ENCODE data around the gene MAGI2. TPM values are rescaled to one million over a fixed set of nuclear protein-coding genes. Genes with fewer than 3 reads are reported as not detected.

MAGI2 gene
- total RNA-seq, 1 donor from 2014 or later, result 5.4 TPM

DNA sequence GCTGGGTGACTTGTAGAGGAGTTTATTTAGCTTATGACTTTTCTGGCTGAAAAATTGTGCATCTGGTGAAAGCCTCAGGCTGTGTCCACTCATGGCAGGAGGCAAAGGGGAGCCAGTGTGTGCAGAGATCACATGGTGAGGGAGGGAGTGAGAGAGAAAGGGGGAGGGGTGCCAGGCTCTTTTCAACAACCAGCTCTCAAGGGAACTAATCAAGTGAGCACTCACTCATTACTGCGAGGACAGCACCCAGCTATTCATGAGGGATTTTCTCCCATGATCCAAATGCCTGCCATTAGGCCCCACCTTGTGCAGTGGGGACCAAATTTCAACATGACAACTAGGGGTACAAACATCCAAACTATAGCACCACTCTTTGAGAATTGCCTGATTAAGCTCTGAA is 590.2 kb downstream of the MAGI2 start:
- no peak for TF ChIP-seq EZH2 (IDR thresholded peaks at IDR 0.05; ENCODE audit: insufficient read depth, low read length)
- TF ChIP-seq, protein P1, sequence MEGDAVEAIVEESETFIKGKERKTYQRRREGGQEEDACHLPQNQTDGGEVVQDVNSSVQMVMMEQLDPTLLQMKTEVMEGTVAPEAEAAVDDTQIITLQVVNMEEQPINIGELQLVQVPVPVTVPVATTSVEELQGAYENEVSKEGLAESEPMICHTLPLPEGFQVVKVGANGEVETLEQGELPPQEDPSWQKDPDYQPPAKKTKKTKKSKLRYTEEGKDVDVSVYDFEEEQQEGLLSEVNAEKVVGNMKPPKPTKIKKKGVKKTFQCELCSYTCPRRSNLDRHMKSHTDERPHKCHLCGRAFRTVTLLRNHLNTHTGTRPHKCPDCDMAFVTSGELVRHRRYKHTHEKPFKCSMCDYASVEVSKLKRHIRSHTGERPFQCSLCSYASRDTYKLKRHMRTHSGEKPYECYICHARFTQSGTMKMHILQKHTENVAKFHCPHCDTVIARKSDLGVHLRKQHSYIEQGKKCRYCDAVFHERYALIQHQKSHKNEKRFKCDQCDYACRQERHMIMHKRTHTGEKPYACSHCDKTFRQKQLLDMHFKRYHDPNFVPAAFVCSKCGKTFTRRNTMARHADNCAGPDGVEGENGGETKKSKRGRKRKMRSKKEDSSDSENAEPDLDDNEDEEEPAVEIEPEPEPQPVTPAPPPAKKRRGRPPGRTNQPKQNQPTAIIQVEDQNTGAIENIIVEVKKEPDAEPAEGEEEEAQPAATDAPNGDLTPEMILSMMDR (IDR thresholded peaks at IDR 0.05; ENCODE audit: insufficient read depth, low read depth, low read length), result no peak
- Histone ChIP-seq H2AFZ (ENCODE audit: low read depth, low read length) (no peak overlapping the region), H3K36me3 (ENCODE audit: insufficient read depth, low read length) (no peaks in the 10 kb centered on the region), H3K27ac (ENCODE audit: low read depth, low read length) (no peak overlapping the region), H3K4me3 (ENCODE audit: insufficient read depth, low read depth, low read length) (no peak overlapping the region), H3K4me1 (ENCODE audit: insufficient read depth, low read length) (no peaks in the 10 kb centered on the region), H3K9me3 (ENCODE audit: insufficient read depth, low read depth, low read length) (no peaks in the 10 kb centered on the region), H3K9ac (ENCODE audit: low read length) (no peak overlapping the region), H3K4me2 (ENCODE audit: low read length) (no peak overlapping the region), H3K79me2 (ENCODE audit: insufficient read depth, low read length) (no peaks in the 10 kb centered on the region), H4K20me1 (ENCODE audit: insufficient read depth, low read length) (no peaks in the 10 kb centered on the region), H3K27me3 (ENCODE audit: insufficient read depth, low read length) (no peaks in the 10 kb centered on the region)
- no peak for FAIRE-seq
- Mint-ChIP-seq H3K27me3 (ENCODE audit: low read depth, unreplicated experiment) (no peaks in the 10 kb centered on the region), H3K9me3 (ENCODE audit: unreplicated experiment) (no peaks in the 10 kb centered on the region), H3K4me3 (ENCODE audit: unreplicated experiment) (no peak overlapping the region), H3K36me3 (ENCODE audit: low read depth, unreplicated experiment) (no peaks in the 10 kb centered on the region), H3K27ac (ENCODE audit: unreplicated experiment) (no peak overlapping the region), H3K4me1 (ENCODE audit: low read depth, unreplicated experiment) (peaks cover 2% of the 10 kb centered on the region)
- no peak for DNase-seq (ENCODE audit: low read depth)

DNA sequence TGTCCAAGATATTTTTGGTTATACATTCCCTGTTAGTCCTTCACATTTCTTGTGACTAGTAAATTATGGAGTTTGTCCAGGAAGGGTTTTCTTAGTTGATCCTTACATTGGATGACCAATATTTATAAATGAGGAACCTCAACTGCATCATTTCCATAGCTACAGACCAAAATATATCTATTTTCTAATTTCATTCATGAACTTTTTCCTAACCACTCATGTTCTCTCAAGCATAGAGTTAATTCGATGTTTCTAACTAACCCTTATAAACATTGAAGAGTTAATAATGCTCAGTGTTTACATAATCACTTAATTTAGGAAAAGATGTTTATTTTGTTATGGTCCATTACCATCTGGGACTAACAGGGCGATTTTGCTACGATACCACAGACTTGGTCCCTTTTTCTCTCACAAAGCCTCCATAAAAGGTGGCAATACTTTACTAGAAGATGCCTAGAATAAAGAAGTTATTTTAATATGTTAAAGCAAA is 591.0 kb downstream of the MAGI2 start:
- no peak overlapping the region for H3K4me3 Mint-ChIP-seq (ENCODE audit: unreplicated experiment)

DNA sequence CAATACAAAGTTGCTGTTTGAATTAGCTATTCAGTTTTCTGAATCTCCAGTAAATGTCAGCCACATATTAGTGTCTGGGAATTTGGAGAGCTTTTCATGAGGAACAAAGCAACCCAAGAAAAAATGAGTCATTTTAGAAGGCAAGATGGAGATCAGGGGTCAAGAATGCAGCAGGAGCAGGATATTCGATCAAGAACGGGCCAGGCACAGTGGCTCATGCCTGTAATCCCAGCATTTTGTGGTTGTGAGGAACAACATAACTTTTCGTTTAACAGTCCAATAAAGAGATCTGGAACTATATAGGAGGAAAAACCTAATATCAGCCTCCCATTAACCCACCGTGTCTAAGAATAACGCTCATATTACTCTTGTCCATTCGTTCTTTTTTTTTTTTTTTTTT is 600.5 kb downstream of the MAGI2 start:
- Histone ChIP-seq H3K4me3 (ENCODE audit: insufficient read depth, low read depth, low read length) (no peak overlapping the region), H3K36me3 (ENCODE audit: insufficient read depth, low read length) (no peaks in the 10 kb centered on the region), H3K27me3 (ENCODE audit: insufficient read depth, low read length) (no peaks in the 10 kb centered on the region), H3K4me2 (ENCODE audit: low read length) (no peak overlapping the region), H4K20me1 (ENCODE audit: insufficient read depth, low read length) (no peaks in the 10 kb centered on the region), H3K9me3 (ENCODE audit: insufficient read depth, low read depth, low read length) (no peaks in the 10 kb centered on the region), H3K79me2 (ENCODE audit: insufficient read depth, low read length) (no peaks in the 10 kb centered on the region), H3K9ac (ENCODE audit: low read length) (no peak overlapping the region), H2AFZ (ENCODE audit: low read depth, low read length) (no peak overlapping the region), H3K4me1 (ENCODE audit: insufficient read depth, low read length) (peaks cover 7% of the 10 kb centered on the region), H3K27ac (ENCODE audit: low read depth, low read length) (no peak overlapping the region)
- FAIRE-seq, result no peak
- no peak for TF ChIP-seq EZH2 (IDR thresholded peaks at IDR 0.05; ENCODE audit: insufficient read depth, low read length)
- TF ChIP-seq, protein P1 (IDR thresholded peaks at IDR 0.05; ENCODE audit: insufficient read depth, low read depth, low read length), result no peak
- Mint-ChIP-seq H3K27ac (ENCODE audit: unreplicated experiment) (peak overlapping the region; percentile 14), H3K4me1 (ENCODE audit: low read depth, unreplicated experiment) (peaks cover 9% of the 10 kb centered on the region), H3K9me3 (ENCODE audit: unreplicated experiment) (peaks cover 2% of the 10 kb centered on the region), H3K4me3 (ENCODE audit: unreplicated experiment) (no peak overlapping the region), H3K27me3 (ENCODE audit: low read depth, unreplicated experiment) (no peaks in the 10 kb centered on the region), H3K36me3 (ENCODE audit: low read depth, unreplicated experiment) (no peaks in the 10 kb centered on the region)
- DNase-seq (ENCODE audit: low read depth), result peak; percentile 64

More for the DNA sequence above, 591.0 kb downstream of the MAGI2 start:
- Histone ChIP-seq H3K79me2 (ENCODE audit: insufficient read depth, low read length) (no peaks in the 10 kb centered on the region), H3K36me3 (ENCODE audit: insufficient read depth, low read length) (no peaks in the 10 kb centered on the region), H3K27me3 (ENCODE audit: insufficient read depth, low read length) (no peaks in the 10 kb centered on the region), H3K4me1 (ENCODE audit: insufficient read depth, low read length) (no peaks in the 10 kb centered on the region), H3K9ac (ENCODE audit: low read length) (no peak overlapping the region), H2AFZ (ENCODE audit: low read depth, low read length) (no peak overlapping the region), H3K4me2 (ENCODE audit: low read length) (no peak overlapping the region), H3K9me3 (ENCODE audit: insufficient read depth, low read depth, low read length) (no peaks in the 10 kb centered on the region), H3K27ac (ENCODE audit: low read depth, low read length) (no peak overlapping the region), H3K4me3 (ENCODE audit: insufficient read depth, low read depth, low read length) (no peak overlapping the region), H4K20me1 (ENCODE audit: insufficient read depth, low read length) (no peaks in the 10 kb centered on the region)
- FAIRE-seq, result peak; percentile 17
- DNase-seq (ENCODE audit: low read depth), result no peak
- H3K4me1 Mint-ChIP-seq (ENCODE audit: low read depth, unreplicated experiment), result peaks cover 2% of the 10 kb centered on the region
- no peak overlapping the region for H3K27ac Mint-ChIP-seq (ENCODE audit: unreplicated experiment)
- TF ChIP-seq EZH2 (IDR thresholded peaks at IDR 0.05; ENCODE audit: insufficient read depth, low read length), result no peak
- H3K27me3 Mint-ChIP-seq (ENCODE audit: low read depth, unreplicated experiment), result no peaks in the 10 kb centered on the region
- H3K9me3 Mint-ChIP-seq (ENCODE audit: unreplicated experiment), result peaks cover 2% of the 10 kb centered on the region
- H3K36me3 Mint-ChIP-seq (ENCODE audit: low read depth, unreplicated experiment), result no peaks in the 10 kb centered on the region

Data from astrocyte (in vitro differentiated cells and primary cell).